Measurements from ENCODE around the gene CFTR.

Gene CFTR

GRCh38 chr7:117587931-117588330 is 108.1 kb downstream of the CFTR start:
- no peak for DNase-seq (ENCODE audit: low read depth in 2 of 2)

DNA sequence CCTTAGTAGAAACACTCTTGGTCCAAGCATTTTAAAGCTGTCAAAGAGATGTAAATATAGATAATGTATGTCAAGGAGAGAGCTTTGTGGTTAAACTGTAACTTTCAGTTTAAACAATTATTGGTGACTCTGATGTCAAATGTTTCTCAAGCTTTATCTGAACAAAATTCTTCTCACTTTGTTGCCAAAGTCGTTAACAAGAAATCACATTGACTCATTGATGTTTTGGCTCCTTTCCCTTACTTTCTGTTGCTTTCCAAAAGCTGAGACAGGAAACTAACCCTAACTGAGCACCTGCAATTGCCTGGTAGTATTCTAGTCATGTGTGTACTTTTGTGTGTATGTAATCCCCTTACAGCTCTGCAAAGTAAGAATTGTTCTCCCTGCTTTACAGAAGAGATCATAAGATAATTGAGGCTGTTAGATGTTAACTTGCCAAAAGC is 108.5 kb downstream of the CFTR start:
- DNase-seq (ENCODE audit: low read depth in 2 of 2): no peak

- DNase-seq (ENCODE audit: low read depth in 2 of 2): no peak
Observed at GRCh38 chr7:117590191-117590590, 110.4 kb downstream of the CFTR start.

DNA sequence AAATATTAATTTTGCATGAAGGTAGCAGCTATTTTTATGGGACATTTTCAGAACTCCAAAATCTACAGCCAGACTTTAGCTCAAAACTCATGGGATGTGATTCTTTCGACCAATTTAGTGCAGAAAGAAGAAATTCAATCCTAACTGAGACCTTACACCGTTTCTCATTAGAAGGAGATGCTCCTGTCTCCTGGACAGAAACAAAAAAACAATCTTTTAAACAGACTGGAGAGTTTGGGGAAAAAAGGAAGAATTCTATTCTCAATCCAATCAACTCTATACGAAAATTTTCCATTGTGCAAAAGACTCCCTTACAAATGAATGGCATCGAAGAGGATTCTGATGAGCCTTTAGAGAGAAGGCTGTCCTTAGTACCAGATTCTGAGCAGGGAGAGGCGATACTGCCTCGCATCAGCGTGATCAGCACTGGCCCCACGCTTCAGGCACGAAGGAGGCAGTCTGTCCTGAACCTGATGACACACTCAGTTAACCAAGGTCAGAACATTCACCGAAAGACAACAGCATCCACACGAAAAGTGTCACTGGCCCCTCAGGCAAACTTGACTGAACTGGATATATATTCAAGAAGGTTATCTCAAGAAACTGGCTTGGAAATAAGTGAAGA is 112.3 kb downstream of the CFTR start:
- DNase-seq (ENCODE audit: low read depth in 2 of 2): no peak

DNA sequence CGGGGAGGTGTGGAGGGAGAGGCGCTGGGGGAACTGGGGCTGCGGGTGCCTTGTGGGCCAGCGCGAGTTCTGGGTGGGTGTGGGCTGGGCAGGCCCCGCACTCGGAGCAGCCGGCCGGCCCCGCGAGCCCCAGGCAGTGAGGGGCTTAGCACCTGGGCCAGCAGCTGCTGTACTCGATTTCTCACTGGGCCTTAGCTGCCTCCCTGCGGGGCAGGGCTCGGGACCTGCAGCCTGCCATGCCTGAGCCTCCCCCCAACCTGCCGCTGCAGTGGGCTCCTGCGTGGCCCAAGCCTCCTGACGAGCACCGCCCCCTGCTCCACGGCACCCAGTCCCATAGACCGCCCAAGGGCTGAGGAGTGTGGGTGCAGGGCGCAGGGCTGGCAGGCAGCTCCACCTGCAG is 116.3 kb downstream of the CFTR start:
- DNase-seq (ENCODE audit: low read depth in 2 of 2): no peak

DNA sequence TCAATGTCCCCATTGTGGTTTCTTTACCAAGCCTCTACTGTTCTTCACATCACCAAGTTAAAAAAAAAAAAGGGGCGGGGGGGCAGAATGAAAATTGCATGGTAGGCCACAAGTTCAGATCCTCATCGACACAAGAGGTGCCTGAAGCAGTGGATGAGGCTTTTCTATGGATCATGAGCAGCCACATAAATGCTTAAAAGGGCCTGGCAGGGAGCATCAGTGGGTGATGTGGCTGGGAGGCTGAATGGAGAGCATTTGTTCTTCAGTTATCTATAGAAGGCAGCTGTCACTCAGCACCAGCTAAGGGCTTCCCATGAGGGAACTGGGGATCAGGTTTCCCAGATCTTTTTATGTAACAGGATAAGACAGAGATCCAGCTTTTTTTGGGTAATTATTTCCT is 117.9 kb downstream of the CFTR start:
- DNase-seq (ENCODE audit: low read depth in 2 of 2): no peak

DNA sequence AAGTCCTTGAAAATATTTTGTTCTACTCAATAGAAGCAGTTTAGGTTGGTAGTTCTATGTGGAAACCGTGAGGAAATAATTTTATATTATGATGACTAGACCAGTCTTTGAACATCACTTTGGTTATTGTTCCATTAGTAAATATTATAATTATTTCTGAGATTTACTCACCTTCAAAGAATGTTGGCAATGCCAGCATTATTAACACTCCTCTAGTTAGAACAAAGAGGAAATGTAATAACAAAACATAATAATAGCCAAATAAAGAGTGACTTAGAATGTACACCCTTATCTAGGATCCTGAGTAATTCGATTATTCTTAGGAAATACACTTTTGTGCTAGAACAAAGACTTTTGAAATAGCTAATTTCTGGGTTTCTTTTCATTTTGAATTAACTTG is 121.1 kb downstream of the CFTR start:
- no peak for DNase-seq (ENCODE audit: low read depth in 2 of 2)

GRCh38 chr7:117603627-117604026 is 123.8 kb downstream of the CFTR start:
- DNase-seq (ENCODE audit: low read depth in 2 of 2): no peak

GRCh38 chr7:117605712-117606111 is 125.9 kb downstream of the CFTR start:
- DNase-seq (ENCODE audit: low read depth in 2 of 2): no peak

- DNase-seq (ENCODE audit: low read depth in 2 of 2): no peak
Observed at GRCh38 chr7:117606132-117606531, 126.3 kb downstream of the CFTR start.

- DNase-seq (ENCODE audit: low read depth in 2 of 2): no peak
Observed at GRCh38 chr7:117610396-117610795, 130.6 kb downstream of the CFTR start.

GRCh38 chr7:117612637-117613036 is 132.8 kb downstream of the CFTR start:
- DNase-seq (ENCODE audit: low read depth in 2 of 2): no peak

GRCh38 chr7:117616694-117617093 is 136.9 kb downstream of the CFTR start:
- no peak for DNase-seq (ENCODE audit: low read depth in 2 of 2)

- DNase-seq (ENCODE audit: low read depth in 2 of 2): no peak
Observed at GRCh38 chr7:117619681-117620080, 139.9 kb downstream of the CFTR start.

DNA sequence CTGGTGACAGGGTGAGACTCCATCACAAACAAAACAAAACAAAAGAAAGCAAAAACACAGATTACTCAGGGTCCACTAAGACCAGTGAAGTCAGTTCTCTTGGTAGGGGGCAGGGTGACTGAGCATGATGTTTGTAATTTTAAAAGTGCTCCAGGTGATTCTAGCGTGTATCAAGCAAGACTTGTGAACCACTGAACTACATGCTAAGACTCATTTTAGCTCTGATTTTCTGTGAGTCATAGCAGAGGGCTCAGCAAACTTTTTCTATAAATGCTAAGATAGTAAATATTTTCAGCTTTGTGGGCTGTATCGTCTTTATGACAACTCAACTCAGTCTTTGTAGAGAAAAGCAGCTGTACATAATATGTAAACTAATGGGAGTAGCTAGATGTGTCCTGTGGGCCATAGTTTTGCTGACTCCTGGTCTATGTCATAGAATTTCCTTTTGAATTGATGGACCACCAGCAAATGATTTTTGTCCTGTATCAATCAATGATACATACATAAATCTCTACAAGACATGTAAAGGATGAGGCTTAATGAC is 141.3 kb downstream of the CFTR start:
- no peak for DNase-seq (ENCODE audit: low read depth in 2 of 2)

DNA sequence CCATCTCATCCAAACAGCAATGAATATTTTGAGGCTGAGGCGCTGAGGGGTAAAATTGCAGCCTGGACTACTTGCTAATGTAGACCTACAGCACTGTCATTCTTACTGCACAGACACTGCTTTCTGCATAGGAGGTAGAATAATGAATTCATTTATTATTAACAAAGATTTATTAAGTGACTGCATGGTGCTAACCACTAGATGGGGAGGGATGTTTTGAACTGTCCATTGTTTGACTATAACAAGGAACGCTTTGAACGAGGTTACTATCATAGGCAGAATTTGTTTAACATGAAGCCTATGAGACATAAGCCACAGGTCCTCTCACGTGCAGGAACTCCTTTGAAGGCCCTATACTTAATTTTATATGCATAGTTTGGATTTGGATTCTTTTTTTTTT is 143.8 kb downstream of the CFTR start:
- no peak for DNase-seq (ENCODE audit: low read depth in 2 of 2)

DNA sequence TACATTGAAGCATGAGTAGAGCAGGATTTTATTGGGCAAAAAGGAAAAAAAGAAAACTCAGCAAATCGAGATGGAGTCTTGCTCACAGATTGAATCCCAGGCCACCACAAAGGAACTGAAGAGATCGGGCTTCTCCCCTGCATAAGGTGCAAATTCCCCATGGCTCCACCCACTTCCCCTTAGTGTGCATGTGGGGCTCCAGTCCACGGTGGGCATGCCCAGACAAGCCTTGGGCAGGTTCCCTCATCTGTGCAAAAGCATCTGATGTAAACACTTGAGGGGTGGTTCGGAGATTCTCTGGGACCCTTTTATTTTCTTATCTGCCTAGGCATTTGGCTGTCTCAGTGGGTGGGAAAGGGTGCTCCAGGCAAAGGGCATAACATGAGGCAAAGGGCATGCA is 150.7 kb downstream of the CFTR start:
- no peak for DNase-seq (ENCODE audit: low read depth in 2 of 2)

- DNase-seq (ENCODE audit: low read depth in 2 of 2): no peak
Observed at GRCh38 chr7:117630907-117631564, 151.2 kb downstream of the CFTR start.

DNA sequence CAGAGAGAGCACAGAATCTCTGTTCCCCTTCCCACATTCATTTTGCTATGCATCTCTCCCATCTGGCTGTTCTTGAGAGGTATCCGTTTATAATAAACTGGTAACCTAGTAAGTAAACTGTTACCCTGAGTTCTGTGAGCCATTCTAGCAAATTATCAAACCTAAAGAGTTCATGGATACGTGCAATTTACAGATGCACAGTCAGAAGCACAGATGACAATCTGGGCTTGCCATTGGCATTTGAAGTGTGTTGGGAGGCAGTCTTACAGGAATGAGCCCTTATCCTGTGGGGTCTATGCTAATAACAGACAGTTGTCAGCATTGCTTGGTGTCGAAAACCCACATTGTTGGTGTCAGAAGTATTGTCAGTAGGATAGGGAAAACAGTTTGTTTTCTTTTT is 151.8 kb downstream of the CFTR start:
- DNase-seq (ENCODE audit: low read depth in 2 of 2): no peak

DNA sequence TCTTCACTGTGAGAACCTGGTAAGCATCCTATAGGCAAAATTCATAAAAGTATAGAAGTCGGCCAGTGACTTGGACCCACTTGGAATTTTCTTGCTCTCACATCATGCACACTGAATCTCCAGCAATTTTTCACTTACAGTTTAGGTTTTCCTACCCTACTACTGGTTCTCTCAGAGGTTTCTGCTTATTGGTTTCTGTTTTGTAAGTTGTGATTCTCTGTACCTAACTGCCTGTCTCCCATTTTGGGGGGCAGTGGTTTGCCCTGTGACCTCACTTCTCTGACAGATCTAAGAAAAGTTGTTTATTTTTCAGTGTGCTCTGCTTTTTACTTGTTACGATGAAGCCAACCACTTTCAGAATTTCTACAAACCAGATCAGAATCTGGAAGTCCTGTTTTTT is 158.1 kb downstream of the CFTR start:
- no peak for DNase-seq (ENCODE audit: low read depth in 2 of 2)

GRCh38 chr7:117639966-117640365 is 160.1 kb downstream of the CFTR start:
- DNase-seq (ENCODE audit: low read depth in 2 of 2): no peak

DNA sequence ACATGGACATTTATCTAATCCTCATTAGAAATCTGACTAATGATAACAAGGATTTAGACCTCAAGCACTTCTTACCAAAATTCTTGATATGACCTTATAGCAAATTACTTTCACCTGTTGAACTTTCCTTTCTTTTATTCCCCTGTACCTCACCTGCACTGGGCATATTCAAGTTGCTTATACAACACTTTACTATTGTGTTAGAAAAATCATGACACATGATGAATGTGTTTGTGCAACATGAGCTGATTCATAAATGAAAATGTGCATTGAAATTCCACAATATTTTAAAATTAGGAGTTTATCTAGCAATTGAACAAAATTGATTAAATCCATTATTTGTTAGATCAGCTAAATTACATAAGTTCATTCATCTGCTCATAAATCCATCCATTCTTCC is 160.6 kb downstream of the CFTR start:
- no peak for DNase-seq (ENCODE audit: low read depth in 2 of 2)

DNA sequence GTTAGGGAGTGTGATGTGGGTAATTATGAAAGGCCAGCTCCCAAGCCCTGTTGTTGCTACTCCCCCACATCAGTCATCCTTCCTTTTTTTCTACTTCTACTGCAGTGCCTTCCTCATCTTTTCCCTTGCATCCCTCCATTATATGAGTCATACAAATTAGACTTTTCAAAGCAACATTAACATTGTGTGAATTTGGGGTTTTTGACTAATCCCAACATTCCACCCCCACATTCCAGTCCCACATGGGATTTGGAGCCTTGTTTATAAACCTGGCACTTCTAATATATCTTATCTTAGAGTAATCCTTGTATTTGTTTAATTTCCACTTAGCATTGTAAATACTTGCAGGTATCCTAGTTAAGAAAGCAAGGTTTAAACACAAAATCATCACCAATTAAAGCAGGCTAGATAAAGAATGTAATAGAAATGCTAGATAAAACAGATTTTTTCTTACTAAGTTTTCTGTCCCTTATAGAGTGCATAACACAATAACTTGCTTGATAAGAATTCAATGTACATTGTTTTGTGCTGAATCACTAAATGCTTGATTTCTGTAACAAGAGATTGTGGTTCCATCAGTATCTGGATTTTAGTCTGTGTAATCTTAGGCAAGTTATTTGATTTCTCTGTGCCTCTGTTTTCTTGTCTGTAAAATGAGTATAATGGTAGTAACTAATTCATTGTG is 165.8 kb downstream of the CFTR start:
- DNase-seq (ENCODE audit: low read depth in 2 of 2): no peak
